ENCODE measurements around the gene SSBP3.

The SSBP3 gene

GRCh38 chr1:54265126-54265525 is 141.1 kb downstream of the SSBP3 start:
- Histone ChIP-seq H3K4me1 (ENCODE audit: control insufficient read depth, insufficient read depth, low read length) (peaks cover 31% of the 10 kb centered on the region), H3K9ac (ENCODE audit: low read length in 2 of 2) (no peak overlapping the region), H3K9me3 (ENCODE audit: control insufficient read depth in 2 of 2, low read length in 2 of 2) (no peaks in the 10 kb centered on the region), H3K27ac (ENCODE audit: low read length) (no peak overlapping the region), H3K36me3 (ENCODE audit: control insufficient read depth in 2 of 2, insufficient read depth in 2 of 2, low read length in 2 of 2) (peaks cover 0 to 8% of the 10 kb centered on the region in 2 donors), H3K27me3 (ENCODE audit: control insufficient read depth in 1 of 2, insufficient read depth in 2 of 2, low read length in 2 of 2) (no peaks in the 10 kb centered on the region), H3K4me3 (ENCODE audit: low read length in 2 of 2) (no peak overlapping the region)

- H3K4me3 ChIP-seq (ENCODE audit: low read length in 2 of 2): no peak overlapping the region
- peaks cover 0 to 7% of the 10 kb centered on the region in 2 donors for H3K36me3 ChIP-seq (ENCODE audit: control insufficient read depth in 2 of 2, insufficient read depth in 2 of 2, low read length in 2 of 2)
- peak overlapping the region in 1 of 2 donors; percentile 42 for H3K9ac ChIP-seq (ENCODE audit: low read length in 2 of 2)
- no peak overlapping the region for H3K27ac ChIP-seq (ENCODE audit: low read length)
- H3K4me1 ChIP-seq (ENCODE audit: control insufficient read depth, insufficient read depth, low read length): peaks cover 23% of the 10 kb centered on the region
- no peaks in the 10 kb centered on the region for H3K27me3 ChIP-seq (ENCODE audit: control insufficient read depth in 1 of 2, insufficient read depth in 2 of 2, low read length in 2 of 2)
- no peaks in the 10 kb centered on the region for H3K9me3 ChIP-seq (ENCODE audit: control insufficient read depth in 2 of 2, low read length in 2 of 2)
These were observed 142.5 kb downstream of the SSBP3 start for GRCh38 chr1:54263601-54264226.

GRCh38 chr1:54262244-54262643 is 143.9 kb downstream of the SSBP3 start:
- no peak overlapping the region for H3K27ac ChIP-seq (ENCODE audit: low read length)

GRCh38 chr1:54260810-54261209 is 145.4 kb downstream of the SSBP3 start:
- H3K36me3 ChIP-seq (ENCODE audit: control insufficient read depth in 2 of 2, insufficient read depth in 2 of 2, low read length in 2 of 2): peaks cover 0 to 4% of the 10 kb centered on the region in 2 donors
- peaks cover 13% of the 10 kb centered on the region for H3K4me1 ChIP-seq (ENCODE audit: control insufficient read depth, insufficient read depth, low read length)
- no peaks in the 10 kb centered on the region for H3K9me3 ChIP-seq (ENCODE audit: control insufficient read depth in 2 of 2, low read length in 2 of 2)
- H3K27ac ChIP-seq (ENCODE audit: low read length): no peak overlapping the region
- H3K4me3 ChIP-seq (ENCODE audit: low read length in 2 of 2): no peak overlapping the region
- H3K27me3 ChIP-seq (ENCODE audit: control insufficient read depth in 1 of 2, insufficient read depth in 2 of 2, low read length in 2 of 2): no peaks in the 10 kb centered on the region
- H3K9ac ChIP-seq (ENCODE audit: low read length in 2 of 2): no peak overlapping the region

More at GRCh38 chr1:54262244-54262643, 143.9 kb downstream of the SSBP3 start:
- Histone ChIP-seq H3K36me3 (ENCODE audit: control insufficient read depth in 2 of 2, insufficient read depth in 2 of 2, low read length in 2 of 2) (peaks cover 0 to 6% of the 10 kb centered on the region in 2 donors), H3K4me3 (ENCODE audit: low read length in 2 of 2) (no peak overlapping the region), H3K4me1 (ENCODE audit: control insufficient read depth, insufficient read depth, low read length) (peaks cover 16% of the 10 kb centered on the region), H3K27me3 (ENCODE audit: control insufficient read depth in 1 of 2, insufficient read depth in 2 of 2, low read length in 2 of 2) (no peaks in the 10 kb centered on the region), H3K9ac (ENCODE audit: low read length in 2 of 2) (no peak overlapping the region), H3K9me3 (ENCODE audit: control insufficient read depth in 2 of 2, low read length in 2 of 2) (no peaks in the 10 kb centered on the region)

GRCh38 chr1:54259546-54260140 is 146.6 kb downstream of the SSBP3 start:
- Histone ChIP-seq H3K4me1 (ENCODE audit: control insufficient read depth, insufficient read depth, low read length) (peaks cover 13% of the 10 kb centered on the region), H3K9ac (ENCODE audit: low read length in 2 of 2) (no peak overlapping the region), H3K9me3 (ENCODE audit: control insufficient read depth in 2 of 2, low read length in 2 of 2) (no peaks in the 10 kb centered on the region), H3K27ac (ENCODE audit: low read length) (no peak overlapping the region), H3K4me3 (ENCODE audit: low read length in 2 of 2) (no peak overlapping the region), H3K27me3 (ENCODE audit: control insufficient read depth in 1 of 2, insufficient read depth in 2 of 2, low read length in 2 of 2) (no peaks in the 10 kb centered on the region), H3K36me3 (ENCODE audit: control insufficient read depth in 2 of 2, insufficient read depth in 2 of 2, low read length in 2 of 2) (peaks cover 0 to 3% of the 10 kb centered on the region in 2 donors)

GRCh38 chr1:54257876-54258275 is 148.3 kb downstream of the SSBP3 start:
- H3K9ac ChIP-seq (ENCODE audit: low read length in 2 of 2): no peak overlapping the region
- H3K4me1 ChIP-seq (ENCODE audit: control insufficient read depth, insufficient read depth, low read length): peaks cover 6% of the 10 kb centered on the region
- no peaks in the 10 kb centered on the region for H3K27me3 ChIP-seq (ENCODE audit: control insufficient read depth in 1 of 2, insufficient read depth in 2 of 2, low read length in 2 of 2)
- H3K36me3 ChIP-seq (ENCODE audit: control insufficient read depth in 2 of 2, insufficient read depth in 2 of 2, low read length in 2 of 2): peaks cover 0 to 6% of the 10 kb centered on the region in 2 donors
- H3K27ac ChIP-seq (ENCODE audit: low read length): no peak overlapping the region
- H3K9me3 ChIP-seq (ENCODE audit: control insufficient read depth in 2 of 2, low read length in 2 of 2): no peaks in the 10 kb centered on the region
- no peak overlapping the region for H3K4me3 ChIP-seq (ENCODE audit: low read length in 2 of 2)

- Histone ChIP-seq H3K4me1 (ENCODE audit: control insufficient read depth, insufficient read depth, low read length) (peaks cover 3% of the 10 kb centered on the region), H3K27me3 (ENCODE audit: control insufficient read depth in 1 of 2, insufficient read depth in 2 of 2, low read length in 2 of 2) (no peaks in the 10 kb centered on the region), H3K36me3 (ENCODE audit: control insufficient read depth in 2 of 2, insufficient read depth in 2 of 2, low read length in 2 of 2) (peaks cover 0 to 6% of the 10 kb centered on the region in 2 donors), H3K9ac (ENCODE audit: low read length in 2 of 2) (no peak overlapping the region), H3K4me3 (ENCODE audit: low read length in 2 of 2) (no peak overlapping the region), H3K27ac (ENCODE audit: low read length) (no peak overlapping the region), H3K9me3 (ENCODE audit: control insufficient read depth in 2 of 2, low read length in 2 of 2) (no peaks in the 10 kb centered on the region)
These were observed 148.9 kb downstream of the SSBP3 start for GRCh38 chr1:54257346-54257620.

GRCh38 chr1:54256522-54257345 is 149.5 kb downstream of the SSBP3 start:
- H3K4me1 ChIP-seq (ENCODE audit: control insufficient read depth, insufficient read depth, low read length): peaks cover 3% of the 10 kb centered on the region
- no peak overlapping the region for H3K27ac ChIP-seq (ENCODE audit: low read length)
- H3K4me3 ChIP-seq (ENCODE audit: low read length in 2 of 2): no peak overlapping the region
- H3K9me3 ChIP-seq (ENCODE audit: control insufficient read depth in 2 of 2, low read length in 2 of 2): no peaks in the 10 kb centered on the region
- no peaks in the 10 kb centered on the region for H3K27me3 ChIP-seq (ENCODE audit: control insufficient read depth in 1 of 2, insufficient read depth in 2 of 2, low read length in 2 of 2)
- peaks cover 0 to 10% of the 10 kb centered on the region in 2 donors for H3K36me3 ChIP-seq (ENCODE audit: control insufficient read depth in 2 of 2, insufficient read depth in 2 of 2, low read length in 2 of 2)
- no peak overlapping the region for H3K9ac ChIP-seq (ENCODE audit: low read length in 2 of 2)

GRCh38 chr1:54255026-54255702 is 151.0 kb downstream of the SSBP3 start:
- Histone ChIP-seq H3K9ac (ENCODE audit: low read length in 2 of 2) (no peak overlapping the region), H3K9me3 (ENCODE audit: control insufficient read depth in 2 of 2, low read length in 2 of 2) (no peaks in the 10 kb centered on the region), H3K27me3 (ENCODE audit: control insufficient read depth in 1 of 2, insufficient read depth in 2 of 2, low read length in 2 of 2) (no peaks in the 10 kb centered on the region), H3K27ac (ENCODE audit: low read length) (no peak overlapping the region), H3K36me3 (ENCODE audit: control insufficient read depth in 2 of 2, insufficient read depth in 2 of 2, low read length in 2 of 2) (peaks cover 7 to 12% of the 10 kb centered on the region in 2 donors), H3K4me3 (ENCODE audit: low read length in 2 of 2) (no peak overlapping the region), H3K4me1 (ENCODE audit: control insufficient read depth, insufficient read depth, low read length) (peaks cover 3% of the 10 kb centered on the region)

- Histone ChIP-seq H3K4me1 (ENCODE audit: control insufficient read depth, insufficient read depth, low read length) (peaks cover 4% of the 10 kb centered on the region), H3K36me3 (ENCODE audit: control insufficient read depth in 2 of 2, insufficient read depth in 2 of 2, low read length in 2 of 2) (peaks cover 7 to 12% of the 10 kb centered on the region in 2 donors), H3K4me3 (ENCODE audit: low read length in 2 of 2) (no peak overlapping the region), H3K9me3 (ENCODE audit: control insufficient read depth in 2 of 2, low read length in 2 of 2) (no peaks in the 10 kb centered on the region), H3K27me3 (ENCODE audit: control insufficient read depth in 1 of 2, insufficient read depth in 2 of 2, low read length in 2 of 2) (no peaks in the 10 kb centered on the region), H3K27ac (ENCODE audit: low read length) (no peak overlapping the region), H3K9ac (ENCODE audit: low read length in 2 of 2) (no peak overlapping the region)
These were observed 152.1 kb downstream of the SSBP3 start for GRCh38 chr1:54254055-54254454.

Data from stomach smooth muscle (tissue), 2 donors.